Measurements from ENCODE around the gene ZNF571.
A peak's percentile ranks its signal among the peaks of the same experiment; 100 is the strongest.

ZNF571 gene

GRCh38 chr19:37594304-37594981 lies at the start of gene ZNF571, which contains the start of gene ZNF540:
Gene ZNF571 (minus strand): TSS chr19:37594792. CDS start chr19:37586676, 8,116 bp downstream.
Gene ZNF540 (plus strand): TSS chr19:37594876. CDS start chr19:37598448, 3,572 bp downstream.
- DNase-seq (ENCODE audit: low read depth in 2 of 2) = peak; percentile 90 to 91

- DNase-seq (ENCODE audit: low read depth in 2 of 2) = no peak
Observed at GRCh38 chr19:37635076-37636056, 40.8 kb upstream of the ZNF571 start.

GRCh38 chr19:37594982-37595382 lies 390 bp upstream of the ZNF571 start:
- DNase-seq (ENCODE audit: low read depth in 2 of 2) = peak; percentile 48 to 53

GRCh38 chr19:37593996-37594303 lies 642 bp downstream of the ZNF571 start:
- no peak for DNase-seq (ENCODE audit: low read depth in 2 of 2)

- DNase-seq (ENCODE audit: low read depth in 2 of 2) = no peak
Observed at GRCh38 chr19:37583340-37583739, 11.3 kb downstream of the ZNF571 start.

- DNase-seq (ENCODE audit: low read depth in 2 of 2) = no peak
Observed at GRCh38 chr19:37572203-37572602, 22.4 kb downstream of the ZNF571 start.

- no peak for DNase-seq (ENCODE audit: low read depth in 2 of 2)
Observed at GRCh38 chr19:37565370-37565669, 29.3 kb downstream of the ZNF571 start.

GRCh38 chr19:37564624-37565369 lies 29.8 kb downstream of the ZNF571 start:
- DNase-seq (ENCODE audit: low read depth in 2 of 2) = no peak

GRCh38 chr19:37563518-37563917 lies 31.1 kb downstream of the ZNF571 start:
- no peak for DNase-seq (ENCODE audit: low read depth in 2 of 2)

GRCh38 chr19:37551129-37551993 lies 43.2 kb downstream of the ZNF571 start:
- DNase-seq (ENCODE audit: low read depth in 2 of 2) = peak; percentile 6 to 9

GRCh38 chr19:37537391-37537947 lies 57.1 kb downstream of the ZNF571 start:
- DNase-seq (ENCODE audit: low read depth in 2 of 2) = no peak

GRCh38 chr19:37519890-37520289 lies 74.7 kb downstream of the ZNF571 start:
- DNase-seq (ENCODE audit: low read depth in 2 of 2) = no peak
